ENCODE results near the gene MEGF9. TPM values are rescaled to one million over a fixed set of nuclear protein-coding genes. Genes with fewer than 3 reads are reported as not detected.

MEGF9 gene
- 10 to 100 TPM; 17.5 to 25.9 (median 22.3) TPM for total RNA-seq
- total RNA-seq (2013), result 21.8 TPM

DNA sequence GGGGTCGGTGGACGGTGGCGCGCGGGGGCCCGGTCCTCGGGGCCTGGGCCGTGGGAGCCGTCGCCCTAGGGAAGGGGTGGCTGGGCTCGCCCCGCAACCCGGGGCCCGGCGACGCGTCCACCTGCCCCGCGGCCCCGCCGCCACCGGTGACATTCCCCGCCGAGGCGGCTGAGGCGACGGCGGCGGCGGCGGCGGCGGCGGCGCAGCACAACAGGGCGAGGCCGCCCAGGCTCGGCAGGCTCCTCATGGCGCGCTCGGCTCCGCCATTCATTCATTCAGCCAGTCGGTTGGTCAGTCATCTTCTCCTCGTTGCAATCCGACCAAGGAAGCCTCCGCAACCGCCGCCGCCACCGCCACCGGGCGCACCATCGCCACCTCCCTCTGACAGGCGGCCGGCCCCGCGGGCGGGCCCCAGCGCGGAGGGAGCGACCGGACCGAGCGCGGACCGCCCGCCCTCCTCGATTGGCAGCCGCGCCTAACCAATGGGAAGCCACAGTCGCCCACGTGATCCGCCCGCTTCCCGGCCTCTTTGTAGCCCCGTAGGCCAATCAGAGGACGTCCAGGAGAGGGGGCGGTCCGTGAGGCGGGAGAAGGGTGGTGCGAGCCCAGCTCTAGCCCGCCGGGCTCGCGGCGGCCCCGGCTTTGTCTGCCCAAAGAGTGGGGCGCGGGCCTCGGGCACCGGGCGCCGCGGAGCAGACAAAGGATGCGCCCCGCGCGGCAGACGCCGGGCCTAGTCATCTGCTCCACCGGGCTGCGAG lies at the start of gene MEGF9:
Gene MEGF9 (minus strand): TSS at position 383 of the 758 bp plus-strand sequence. CDS start 112 bp downstream, at position 271.
- Histone ChIP-seq H3K36me3 (ENCODE audit: control insufficient read depth, insufficient read depth, low read length) (no peaks in the 10 kb centered on the region), H3K4me3 (ENCODE audit: low read length) (peak within 1 kb of the TSS; percentile 67), H3K27me3 (ENCODE audit: control insufficient read depth, insufficient read depth, low read length) (no peaks in the 10 kb centered on the region), H3K9me3 (ENCODE audit: control insufficient read depth, insufficient read depth, low read length) (no peaks in the 10 kb centered on the region), H3K4me1 (ENCODE audit: control insufficient read depth, insufficient read depth, low read length) (peaks cover 29% of the 10 kb centered on the region), H3K27ac (ENCODE audit: low read length) (peak within 1 kb of the TSS; percentile 64)
- intact Hi-C loops (cut with micrococcal nuclease), result loop anchor here (1.0 to 5.0 kb wide), 4 partner anchors 133 to 488 kb away; partner anchors contain the start of genes CDK5RAP2, RAB14 and TRAF1
- under 1% methylated on average over 102 of the region's 102 CpGs for WGBS (ENCODE audit: insufficient coverage)
- TF ChIP-seq, protein P1, sequence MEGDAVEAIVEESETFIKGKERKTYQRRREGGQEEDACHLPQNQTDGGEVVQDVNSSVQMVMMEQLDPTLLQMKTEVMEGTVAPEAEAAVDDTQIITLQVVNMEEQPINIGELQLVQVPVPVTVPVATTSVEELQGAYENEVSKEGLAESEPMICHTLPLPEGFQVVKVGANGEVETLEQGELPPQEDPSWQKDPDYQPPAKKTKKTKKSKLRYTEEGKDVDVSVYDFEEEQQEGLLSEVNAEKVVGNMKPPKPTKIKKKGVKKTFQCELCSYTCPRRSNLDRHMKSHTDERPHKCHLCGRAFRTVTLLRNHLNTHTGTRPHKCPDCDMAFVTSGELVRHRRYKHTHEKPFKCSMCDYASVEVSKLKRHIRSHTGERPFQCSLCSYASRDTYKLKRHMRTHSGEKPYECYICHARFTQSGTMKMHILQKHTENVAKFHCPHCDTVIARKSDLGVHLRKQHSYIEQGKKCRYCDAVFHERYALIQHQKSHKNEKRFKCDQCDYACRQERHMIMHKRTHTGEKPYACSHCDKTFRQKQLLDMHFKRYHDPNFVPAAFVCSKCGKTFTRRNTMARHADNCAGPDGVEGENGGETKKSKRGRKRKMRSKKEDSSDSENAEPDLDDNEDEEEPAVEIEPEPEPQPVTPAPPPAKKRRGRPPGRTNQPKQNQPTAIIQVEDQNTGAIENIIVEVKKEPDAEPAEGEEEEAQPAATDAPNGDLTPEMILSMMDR (IDR thresholded peaks at IDR 0.05), result no peak
- Mint-ChIP-seq H3K4me1 (peaks cover 24 to 35% of the 10 kb centered on the region in 2 donors), H3K4me3 (peak within 1 kb of the TSS; percentile 95), H3K27ac (peak within 1 kb of the TSS; percentile 90 to 94), H3K27me3 (ENCODE audit: low read depth in 2 of 2) (no peaks in the 10 kb centered on the region), H3K36me3 (no peaks in the 10 kb centered on the region), H3K9me3 (no peaks in the 10 kb centered on the region)
- DNase-seq (peak; percentile 97), ATAC-seq (peak; percentile 90 to 98 (median 95))

DNA sequence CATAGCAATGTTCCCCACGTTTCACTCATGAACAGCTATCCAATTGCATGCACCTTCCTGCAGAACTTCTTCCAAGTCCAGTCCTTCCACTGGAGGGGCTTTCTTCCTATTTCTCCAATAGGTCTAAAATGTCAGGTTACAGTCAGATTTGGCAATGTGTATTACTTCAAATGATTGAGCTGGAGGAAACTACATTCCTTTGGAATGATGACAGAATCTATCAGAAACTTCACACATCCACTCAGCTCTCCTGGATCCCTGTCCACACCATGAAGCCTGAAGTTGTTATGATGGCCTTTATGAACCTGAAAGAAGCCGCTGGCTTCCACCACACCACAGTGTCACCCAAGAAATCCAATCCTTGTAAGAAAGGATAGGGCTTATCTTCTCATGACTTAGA lies 46.7 kb upstream of the MEGF9 start:
- TF ChIP-seq, protein P1 (IDR thresholded peaks at IDR 0.05), result no peak
- Histone ChIP-seq H3K4me3 (ENCODE audit: low read length) (no peak overlapping the region), H3K9me3 (ENCODE audit: control insufficient read depth, insufficient read depth, low read length) (no peaks in the 10 kb centered on the region), H3K36me3 (ENCODE audit: control insufficient read depth, insufficient read depth, low read length) (peaks cover 47% of the 10 kb centered on the region), H3K27me3 (ENCODE audit: control insufficient read depth, insufficient read depth, low read length) (no peaks in the 10 kb centered on the region), H3K27ac (ENCODE audit: low read length) (no peak overlapping the region), H3K4me1 (ENCODE audit: control insufficient read depth, insufficient read depth, low read length) (no peaks in the 10 kb centered on the region)
- 95% methylated on average over 1 of the region's 2 CpGs for WGBS (ENCODE audit: insufficient coverage)
- H3K27me3 Mint-ChIP-seq (ENCODE audit: low read depth in 2 of 2), result no peaks in the 10 kb centered on the region
- H3K9me3 Mint-ChIP-seq, result no peaks in the 10 kb centered on the region
- intact Hi-C loops (cut with micrococcal nuclease), result no loop called here
- ATAC-seq, result no peak
- H3K36me3 Mint-ChIP-seq, result peaks cover 5% of the 10 kb centered on the region
- DNase-seq, result no peak
- H3K4me3 Mint-ChIP-seq, result no peak overlapping the region
- H3K4me1 Mint-ChIP-seq, result peaks cover 0 to 8% of the 10 kb centered on the region in 2 donors
- H3K27ac Mint-ChIP-seq, result peak overlapping the region in 1 of 2 donors; percentile 20

DNA sequence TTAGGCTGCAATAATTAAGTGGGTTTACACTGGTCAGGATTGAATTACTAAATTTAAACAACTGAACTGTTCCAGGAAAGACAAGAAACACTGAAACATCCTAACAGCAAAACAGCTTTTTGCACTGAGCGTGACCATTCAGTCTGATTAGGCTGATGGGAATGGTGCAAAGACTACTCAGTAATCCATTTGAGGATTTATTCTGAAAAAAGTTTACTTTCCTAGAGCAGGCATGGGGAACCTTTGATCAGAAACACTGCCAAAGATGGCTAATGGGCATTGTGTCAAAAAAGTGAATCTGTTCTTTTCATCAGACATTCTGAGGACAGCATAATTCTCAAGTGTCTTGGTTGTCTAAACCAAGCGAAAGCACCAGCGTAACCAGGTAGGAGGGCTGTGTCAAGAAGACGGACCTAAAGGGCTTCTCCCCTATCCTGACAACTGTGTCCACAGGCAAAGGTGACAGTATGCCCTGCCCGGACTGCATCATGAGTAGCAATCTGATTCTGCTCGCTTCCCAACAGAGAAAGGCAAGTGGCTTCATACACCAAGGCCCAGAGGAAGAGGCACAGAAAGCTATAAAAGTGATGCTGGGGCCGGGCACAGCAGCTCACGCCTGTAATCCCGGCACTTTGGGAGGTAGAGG lies 45.6 kb upstream of the MEGF9 start:
- Histone ChIP-seq H3K36me3 (ENCODE audit: control insufficient read depth, insufficient read depth, low read length) (peaks cover 41% of the 10 kb centered on the region), H3K27me3 (ENCODE audit: control insufficient read depth, insufficient read depth, low read length) (no peaks in the 10 kb centered on the region), H3K27ac (ENCODE audit: low read length) (no peak overlapping the region), H3K4me1 (ENCODE audit: control insufficient read depth, insufficient read depth, low read length) (no peaks in the 10 kb centered on the region), H3K4me3 (ENCODE audit: low read length) (no peak overlapping the region), H3K9me3 (ENCODE audit: control insufficient read depth, insufficient read depth, low read length) (no peaks in the 10 kb centered on the region)
- Mint-ChIP-seq H3K4me1 (peaks cover 0 to 5% of the 10 kb centered on the region in 2 donors), H3K27me3 (ENCODE audit: low read depth in 2 of 2) (no peaks in the 10 kb centered on the region), H3K27ac (no peak overlapping the region), H3K4me3 (no peak overlapping the region), H3K36me3 (peaks cover 5% of the 10 kb centered on the region), H3K9me3 (no peaks in the 10 kb centered on the region)
- DNase-seq (no peak), ATAC-seq (no peak)
- TF ChIP-seq, protein P1 (IDR thresholded peaks at IDR 0.05), result no peak
- intact Hi-C loops (cut with micrococcal nuclease), result no loop called here
- 98% methylated on average over 9 of the region's 9 CpGs for WGBS (ENCODE audit: insufficient coverage)

Measured in natural killer cell (primary cell).